Thyroid gland (tissue), 4 donors: ENCODE measurements around the gene GALNT1.

Experiments
- CTCF ChIP-seq, 6 experiments: fragments of 200-600 bp in 3 of 6; fragments of 450-650 bp in 3 of 6; sonication (generic) in 3 of 6; IDR thresholded peaks; one replicate each; pipeline ENCODE4 v1.5.1; 2016 to 2019; ENCODE audit warnings: antibody characterized with exemption in 6 of 6, mild to moderate bottlenecking in 2 of 6, inconsistent platforms in 1 of 6, moderate library complexity in 1 of 6
- POLR2A ChIP-seq, 2 donors: fragments of 450-650 bp; IDR thresholded peaks; one replicate each; pipeline ENCODE4 v1.6.1; 2017; ENCODE audit warnings: antibody characterized with exemption in 2 of 2, mild to moderate bottlenecking in 2 of 2, moderate library complexity in 1 of 2

GRCh38 chr18:35617865-35618264 is 36.3 kb downstream of the GALNT1 start:
- TF ChIP-seq CTCF (IDR thresholded peaks at IDR 0.05): no peak
- TF ChIP-seq POLR2A (IDR thresholded peaks at IDR 0.05): no peak
